H1 (cell line): ENCODE measurements around the gene DDX31. TPM values are rescaled to one million over a fixed set of nuclear protein-coding genes. Genes with fewer than 3 reads are reported as not detected.

Experiments used
- CTCF ChIA-PET: fragments of 300-600 bp; sonication (Branson Sonifier 250); formaldehyde crosslinking; loops from one replicate; lab custom pipeline; 2021; ENCODE audit not compliant: partially characterized antibody; lab: Charles Lee
- POLR2A ChIA-PET: fragments of 300-600 bp; sonication (Branson Sonifier 250); formaldehyde crosslinking; loops from one replicate; lab custom pipeline; 2021; ENCODE audit warnings: inconsistent platforms; ENCODE audit not compliant: partially characterized antibody; lab: Charles Lee
- DNase-seq, 2 experiments: peaks; one replicate each; pipeline versions ENCODE4 v3.0.0 to v3.0.0-alpha.2; 2010 to 2022; ENCODE audit warnings: low spot score in 2 of 2, low read depth in 1 of 2, mixed read lengths in 1 of 2
- FAIRE-seq: peaks from 2 replicates; lab custom pipeline; 2011; peaks lifted over from hg19 to GRCh38; lab: Jason Lieb, UNC
- H2AFZ ChIP-seq: 2 replicates; pipeline ENCODE4 v1.8.1; 2012; ENCODE audit warnings: low read length, inconsistent platforms
- H2AK5ac ChIP-seq: 2 replicates; pipeline ENCODE4 v1.6.1; 2013; ENCODE audit warnings: low read depth, low read length
- H2BK120ac ChIP-seq: replicated peaks from 2 replicates; pipeline ENCODE3; 2013; ENCODE audit warnings: low read depth, low read length, inconsistent platforms
- H2BK12ac ChIP-seq: 2 replicates; pipeline ENCODE4 v1.6.1; 2013; ENCODE audit warnings: low read depth, low read length
- H2BK15ac ChIP-seq: 2 replicates; pipeline ENCODE4 v1.6.1; 2013; ENCODE audit warnings: low read length
- H2BK20ac ChIP-seq: 2 replicates; pipeline ENCODE4 v1.6.1; 2013; ENCODE audit warnings: low read length
- H2BK5ac ChIP-seq: 2 replicates; pipeline ENCODE4 v1.6.1; 2013; ENCODE audit warnings: low read depth, low read length
- H3K14ac ChIP-seq: 2 replicates; pipeline ENCODE4 v1.6.1; 2013; ENCODE audit warnings: inconsistent platforms; ENCODE audit not compliant: insufficient read length
- H3K18ac ChIP-seq: 2 replicates; pipeline ENCODE4 v1.6.1; 2013; ENCODE audit warnings: low read length; ENCODE audit errors: extremely low read depth
- H3K23ac ChIP-seq: 2 replicates; pipeline ENCODE4 v1.6.1; 2013; ENCODE audit warnings: inconsistent platforms; ENCODE audit not compliant: insufficient read length
- H3K23me2 ChIP-seq: 2 replicates; pipeline ENCODE4 v1.6.1; 2013; ENCODE audit warnings: low read depth, low read length
- H3K27ac ChIP-seq: 2 replicates; pipeline ENCODE4 v1.6.1; 2011; ENCODE audit warnings: low read depth, low read length, inconsistent platforms
- H3K27me3 ChIP-seq, 4 experiments: replicated peaks in 1 of 4; 1 replicate in 1 of 4; 2 replicates in 3 of 4; pipeline versions ENCODE4 v1.6.1 to v1.8.1; 2011 to 2013; ENCODE audit warnings: low read length in 3 of 4, mild to moderate bottlenecking in 3 of 4, inconsistent platforms in 2 of 4, mixed read lengths in 2 of 4, moderate library complexity in 1 of 4; ENCODE audit not compliant: control insufficient read depth in 3 of 4, insufficient read depth in 3 of 4; ENCODE audit errors: extremely low read depth in 1 of 4
- H3K36me3 ChIP-seq, 4 experiments: 2 replicates each; pipeline versions ENCODE4 v1.6.1 to v1.8.1; 2011 to 2013; ENCODE audit warnings: mild to moderate bottlenecking in 4 of 4, low read length in 3 of 4, moderate library complexity in 2 of 4, control low read depth in 1 of 4, inconsistent platforms in 1 of 4; ENCODE audit not compliant: insufficient read depth in 4 of 4, control insufficient read depth in 2 of 4
- H3K4ac ChIP-seq: replicated peaks from 2 replicates; pipeline ENCODE3; 2013; ENCODE audit warnings: low read length, low read depth, mixed read lengths, inconsistent platforms; ENCODE audit not compliant: insufficient read length
- H3K4me1 ChIP-seq, 4 experiments: replicated peaks in 1 of 4; 1 replicate in 1 of 4; 2 replicates in 3 of 4; pipeline versions ENCODE4 v1.6.1 to v1.8.1; 2011 to 2013; ENCODE audit warnings: low read length in 3 of 4, inconsistent platforms in 2 of 4, mixed read lengths in 1 of 4; ENCODE audit not compliant: insufficient read depth in 4 of 4, control insufficient read depth in 3 of 4
- H3K4me2 ChIP-seq, 2 experiments: 2 replicates each; pipeline versions ENCODE4 v1.6.1 to v1.8.1; 2011 to 2013; ENCODE audit warnings: low read depth in 2 of 2, low read length in 2 of 2, control low read depth in 1 of 2, inconsistent platforms in 1 of 2, mild to moderate bottlenecking in 1 of 2; ENCODE audit not compliant: insufficient read depth in 1 of 2
- H3K4me3 ChIP-seq, 4 experiments: fragments of 200-600, 300-600 bp in 1 of 4; sonication (generic), shearing (Covaris generic), sonication (Bioruptor Twin) in 1 of 4; 2 replicates each; pipeline versions ENCODE4 v1.5.1 to v1.8.1; 2011 to 2016; ENCODE audit warnings: low read length in 4 of 4, low read depth in 3 of 4, control low read depth in 2 of 4, inconsistent platforms in 2 of 4, mild to moderate bottlenecking in 2 of 4, mixed read lengths in 1 of 4, moderate library complexity in 1 of 4; ENCODE audit not compliant: insufficient read depth in 2 of 4; ENCODE audit errors: extremely low read depth in 1 of 4
- H3K56ac ChIP-seq: replicated peaks from 2 replicates; pipeline ENCODE3; 2013; ENCODE audit warnings: low read depth, mild to moderate bottlenecking, mixed read lengths, low read length, inconsistent platforms; ENCODE audit not compliant: insufficient read length
- H3K79me1 ChIP-seq: 2 replicates; pipeline ENCODE4 v1.6.1; 2013; ENCODE audit warnings: low read depth, low read length, control low read depth
- H3K79me2 ChIP-seq, 2 experiments: 2 replicates each; pipeline versions ENCODE4 v1.6.1 to v1.8.1; 2012 to 2013; ENCODE audit warnings: low read length in 2 of 2, mild to moderate bottlenecking in 2 of 2, inconsistent platforms in 1 of 2; ENCODE audit not compliant: insufficient read depth in 2 of 2, control insufficient read depth in 1 of 2
- H3K9ac ChIP-seq, 4 experiments: replicated peaks in 1 of 4; 1 replicate in 1 of 4; 2 replicates in 3 of 4; pipeline versions ENCODE4 v1.6.1 to v1.8.1; 2011 to 2013; ENCODE audit warnings: low read depth in 3 of 4, low read length in 3 of 4, control low read depth in 2 of 4, mild to moderate bottlenecking in 2 of 4, moderate library complexity in 2 of 4, inconsistent platforms in 1 of 4; ENCODE audit errors: extremely low read depth in 1 of 4
- H3K9me3 ChIP-seq, 2 experiments: 2 replicates each; pipeline versions ENCODE4 v1.6.1 to v1.8.1; 2012 to 2013; ENCODE audit warnings: mild to moderate bottlenecking in 2 of 2, moderate library complexity in 2 of 2, control low read depth in 1 of 2, inconsistent platforms in 1 of 2, low read depth in 1 of 2, low read length in 1 of 2, mixed read lengths in 1 of 2; ENCODE audit not compliant: insufficient read depth in 2 of 2
- H4K20me1 ChIP-seq, 2 experiments: replicated peaks in 1 of 2; 2 replicates each; pipeline versions ENCODE3 to v1.8.1; 2011 to 2013; ENCODE audit warnings: inconsistent platforms in 2 of 2, low read length in 2 of 2, mild to moderate bottlenecking in 1 of 2; ENCODE audit not compliant: insufficient read depth in 2 of 2, control insufficient read depth in 1 of 2
- H4K5ac ChIP-seq: 2 replicates; pipeline ENCODE4 v1.6.1; 2013; ENCODE audit warnings: low read length, low read depth, mixed read lengths, inconsistent platforms; ENCODE audit not compliant: insufficient read length
- H4K8ac ChIP-seq: 2 replicates; pipeline ENCODE4 v1.8.0; 2013; ENCODE audit warnings: mild to moderate bottlenecking, moderate library complexity, low read length, inconsistent platforms; ENCODE audit not compliant: insufficient read depth; ENCODE audit errors: extremely low read depth
- H4K91ac ChIP-seq: replicated peaks from 2 replicates; pipeline ENCODE3; 2013; ENCODE audit warnings: low read length, mixed read lengths, inconsistent platforms; ENCODE audit not compliant: insufficient read length
- ASH2L ChIP-seq: fragments of 200-600, 300-600 bp; sonication (generic); IDR thresholded peaks from one replicate; pipeline ENCODE4 v1.7.1; 2017; ENCODE audit warnings: low read length
- HDAC2 ChIP-seq, 2 experiments: fragments of 300-600 bp in 1 of 2; sonication (generic) in 1 of 2; IDR thresholded peaks; 2 replicates each; pipeline ENCODE4 v1.6.1; 2011 to 2012; ENCODE audit warnings: low read depth in 2 of 2, low read length in 2 of 2, mild to moderate bottlenecking in 2 of 2, moderate library complexity in 2 of 2, borderline replicate concordance in 1 of 2, inconsistent platforms in 1 of 2
- HDAC6 ChIP-seq: IDR thresholded peaks from one replicate; pipeline ENCODE4 v1.7.1; 2012; ENCODE audit warnings: low read depth, mild to moderate bottlenecking, inconsistent platforms, low read length, moderate library complexity
- MAX ChIP-seq: IDR thresholded peaks from 2 replicates; pipeline ENCODE4 v1.6.1; 2012; ENCODE audit warnings: inconsistent platforms
- RBBP5 ChIP-seq: IDR thresholded peaks from 2 replicates; pipeline ENCODE4 v1.7.1; 2012; ENCODE audit warnings: low read depth, mild to moderate bottlenecking, inconsistent platforms, low read length, moderate library complexity, borderline replicate concordance
- SP1 ChIP-seq: IDR thresholded peaks from 2 replicates; pipeline ENCODE4 v1.6.1; 2011; ENCODE audit warnings: low read depth, low read length
- SP4 ChIP-seq: IDR thresholded peaks from 2 replicates; pipeline ENCODE4 v1.6.1; 2012; ENCODE audit warnings: low read length, inconsistent platforms
- WGBS, 2 experiments: shearing (Covaris generic) in 1 of 2; methylation state at CpG; one replicate each; pipeline versions ENCODE4 v1.1.6 to v1.1.7; 2013 to 2015; ENCODE audit warnings: low lambda C conversion rate in 2 of 2, mixed read lengths in 2 of 2, inconsistent platforms in 1 of 2, low coverage in 1 of 2, missing lambda C conversion rate in 1 of 2; ENCODE audit not compliant: insufficient replicate concordance in 2 of 2, insufficient coverage in 1 of 2, insufficient read length in 1 of 2; ENCODE audit errors: extremely low coverage in 1 of 2, missing lambda C conversion rate in 1 of 2; 5-methylcytosine and 5-hydroxymethylcytosine counted together
- polyA plus RNA-seq, 7 experiments: library from polyadenylated mRNA; depleted of rRNA in 3 of 7; stranded (reverse) in 5 of 7; unstranded in 2 of 7; fragments of >200 nt in 5 of 7; fragments of 200-250 nt in 2 of 7; gene quantifications; 1 replicate in 5 of 7; 2 replicates in 1 of 7; 4 replicates in 1 of 7; pipeline versions ENCODE4 v1.2.1 to v1.2.3, GENCODE V29; 2011 to 2013; ENCODE audit warnings: missing spikeins in 2 of 7, mixed read lengths in 2 of 7
- total RNA-seq: library from RNA; stranded (reverse); fragmentation: NEBNext Ultra II Directional; extraction: Animal tissue kit (Norgen Biotek cat#: 25700); gene quantifications from 2 replicates; pipeline ENCODE4 v1.2.1, GENCODE V29; 2021

DDX31 gene
- total and polyA plus RNA-seq, 2 of the 8 experiments (the other 6 are each of a cell fraction or from before 2014, with no cell fraction given): 9.5 to 23.7 TPM

- H2AK5ac ChIP-seq: no peak overlapping the region
- no peaks in the 10 kb centered on the region for H3K79me2 ChIP-seq
- WGBS, 2 experiments: 3% methylated on average over 5 of the region's 6 CpGs; no CpG with 5 or more reads in 1 of the 2 experiments
- no peak overlapping the region for H3K23ac ChIP-seq
- H2BK5ac ChIP-seq: no peak overlapping the region; the same call in 1 of the 2 replicates
- H3K4me2 ChIP-seq: peak overlapping the region; percentile 86 to 89
- H3K9ac ChIP-seq: peak overlapping the region in 1 of 4 experiments; percentile 29; a peak in 1 of 7 replicates
- H4K91ac ChIP-seq: peak overlapping the region; percentile 83
- H3K9me3 ChIP-seq: no peaks in the 10 kb centered on the region
- peaks cover 37 to 48% (median 45%) of the 10 kb centered on the region in 4 experiments for H3K27me3 ChIP-seq
- H3K14ac ChIP-seq: no peak overlapping the region
- peak; percentile 50 for FAIRE-seq
- H3K56ac ChIP-seq: no peak overlapping the region
- ChIA-PET CTCF (interaction anchor here (0.7 to 1.3 kb wide), 4 partner anchors 14 to 59 kb away, joined by 3 read pairs; no protein-coding TSS in a partner anchor), POLR2A (interaction anchor here (0.6 to 2.5 kb wide), 6 partner anchors 12 to 127 kb away, joined by 3 to 10 read pairs (median 3); partner anchors contain the start of genes DDX31 and GTF3C4)
- no peak overlapping the region for H2BK20ac ChIP-seq
- peaks cover 0 to 4% (median 0%) of the 10 kb centered on the region in 4 experiments; a peak in 1 of 8 replicates for H3K36me3 ChIP-seq
- H3K18ac ChIP-seq: peak overlapping the region; percentile 99
- H2BK120ac ChIP-seq: no peak overlapping the region
- no peak overlapping the region for H4K8ac ChIP-seq
- H2AFZ ChIP-seq: no peak overlapping the region
- peaks cover 17% of the 10 kb centered on the region for H3K23me2 ChIP-seq
- no peak overlapping the region for H4K5ac ChIP-seq
- H4K20me1 ChIP-seq: peaks cover 0 to 16% of the 10 kb centered on the region in 2 experiments
- TF ChIP-seq SP1 (0 out of 2 replicates have a peak, but pooled peaks have one; percentile 19), HDAC6 (no peak), MAX (no peak), ASH2L (no peak), RBBP5 (no peak), HDAC2 (IDR thresholded peaks at IDR 0.05; ENCODE audit: borderline replicate concordance in 1 of 2, low read depth in 2 of 2, low read length in 2 of 2) (peak in 1 of 2 experiments; percentile 3; a peak in 1 of 4 replicates), SP4 (no peak)
- no peaks in the 10 kb centered on the region for H3K79me1 ChIP-seq
- H2BK12ac ChIP-seq: 0 out of 2 replicates have a peak overlapping the region, but pooled peaks have one; percentile 77
- DNase-seq: no peak
- no peak overlapping the region for H2BK15ac ChIP-seq
- peaks cover 3 to 55% (median 31%) of the 10 kb centered on the region in 4 experiments for H3K4me1 ChIP-seq
- H3K4me3 ChIP-seq: peak overlapping the region; percentile 31 to 65 (median 45); a peak in 5 of 8 replicates
- no peak overlapping the region; the same call in 1 of the 2 replicates for H3K27ac ChIP-seq
- no peak overlapping the region for H3K4ac ChIP-seq
Measured at GRCh38 chr9:132591244-132591643, 78.5 kb downstream of the DDX31 start.
